Hepatocyte (in vitro differentiated cells): ENCODE measurements around the gene ZMYND8.

ENCODE experiments used
- EZH2 ChIP-seq: fragments of 200-600 bp; sonication (generic); IDR thresholded peaks from 2 replicates; pipeline ENCODE4 v1.6.1; 2016; ENCODE audit warnings: antibody characterized with exemption, mild to moderate bottlenecking, borderline replicate concordance
- EZH2phosphoT487 ChIP-seq: fragments of 200-600 bp; sonication (generic); IDR thresholded peaks from one replicate; pipeline ENCODE4 v1.6.1; 2018; ENCODE audit warnings: antibody characterized with exemption, mild to moderate bottlenecking, low read depth, moderate library complexity; ENCODE audit not compliant: unreplicated experiment, severe bottlenecking
- TF ChIP-seq, protein P1 (sequence below): fragments of 200-600 bp; sonication (generic); IDR thresholded peaks from 2 replicates; pipeline ENCODE4 v1.5.1; 2016; ENCODE audit warnings: antibody characterized with exemption, mild to moderate bottlenecking; ENCODE audit not compliant: poor library complexity

DNA sequence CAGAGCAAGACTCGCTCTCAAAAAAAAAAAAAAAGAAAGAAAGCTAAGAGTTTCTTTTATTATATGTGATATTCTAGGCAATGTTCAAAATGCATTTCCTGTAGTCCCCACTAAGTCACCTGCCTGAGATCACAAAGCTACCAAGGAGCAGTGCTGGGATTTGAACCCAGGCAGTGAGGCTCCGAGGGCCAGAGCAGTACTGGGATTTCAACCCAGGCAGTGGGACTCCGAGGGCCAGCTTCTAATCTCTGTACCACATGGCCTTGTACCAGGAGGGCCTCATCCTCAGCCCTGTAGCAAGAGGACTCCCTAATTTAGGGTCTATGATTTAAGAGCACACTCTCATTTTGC, 39.7 kb downstream of the ZMYND8 start:
- TF ChIP-seq, protein P1, sequence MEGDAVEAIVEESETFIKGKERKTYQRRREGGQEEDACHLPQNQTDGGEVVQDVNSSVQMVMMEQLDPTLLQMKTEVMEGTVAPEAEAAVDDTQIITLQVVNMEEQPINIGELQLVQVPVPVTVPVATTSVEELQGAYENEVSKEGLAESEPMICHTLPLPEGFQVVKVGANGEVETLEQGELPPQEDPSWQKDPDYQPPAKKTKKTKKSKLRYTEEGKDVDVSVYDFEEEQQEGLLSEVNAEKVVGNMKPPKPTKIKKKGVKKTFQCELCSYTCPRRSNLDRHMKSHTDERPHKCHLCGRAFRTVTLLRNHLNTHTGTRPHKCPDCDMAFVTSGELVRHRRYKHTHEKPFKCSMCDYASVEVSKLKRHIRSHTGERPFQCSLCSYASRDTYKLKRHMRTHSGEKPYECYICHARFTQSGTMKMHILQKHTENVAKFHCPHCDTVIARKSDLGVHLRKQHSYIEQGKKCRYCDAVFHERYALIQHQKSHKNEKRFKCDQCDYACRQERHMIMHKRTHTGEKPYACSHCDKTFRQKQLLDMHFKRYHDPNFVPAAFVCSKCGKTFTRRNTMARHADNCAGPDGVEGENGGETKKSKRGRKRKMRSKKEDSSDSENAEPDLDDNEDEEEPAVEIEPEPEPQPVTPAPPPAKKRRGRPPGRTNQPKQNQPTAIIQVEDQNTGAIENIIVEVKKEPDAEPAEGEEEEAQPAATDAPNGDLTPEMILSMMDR, result no peak
- TF ChIP-seq EZH2phosphoT487 (no peak), EZH2 (no peak)
